HepG2 (cell line): ENCODE measurements around the gene CHD9. TPM values are rescaled to one million over a fixed set of nuclear protein-coding genes. Genes with fewer than 3 reads are reported as not detected.

Experiments
- ATAD3A ChIP-seq: sonication (generic); formaldehyde crosslinking; IDR thresholded peaks from 2 replicates; pipeline ENCODE4 v1.4.0; 2020; ENCODE audit warnings: missing genetic modification reagents
- ELF4 ChIP-seq: sonication (generic); formaldehyde crosslinking; IDR thresholded peaks from 2 replicates; pipeline ENCODE4 v1.5.0; 2020; ENCODE audit warnings: missing genetic modification reagents, mild to moderate bottlenecking, moderate library complexity, borderline replicate concordance
- HNRNPH1 ChIP-seq: fragments of 200-400 bp; formaldehyde crosslinking; optimal IDR thresholded peaks from 2 replicates; pipeline ENCODE3; 2017; ENCODE audit warnings: mild to moderate bottlenecking, low read depth, low read length
- JUNB ChIP-seq: sonication (generic); formaldehyde crosslinking; IDR thresholded peaks from 2 replicates; pipeline ENCODE4 v1.8.0; 2022; ENCODE audit warnings: missing genetic modification reagents, mild to moderate bottlenecking, borderline replicate concordance
- NFKB2 ChIP-seq: sonication (generic); formaldehyde crosslinking; IDR thresholded peaks from 2 replicates; pipeline ENCODE4 v1.4.0; 2020; ENCODE audit warnings: missing genetic modification reagents, borderline replicate concordance
- PHF5A ChIP-seq: IDR thresholded peaks from one replicate; pipeline ENCODE4 v1.6.1; 2018; ENCODE audit warnings: low read depth, missing genetic modification reagents; ENCODE audit not compliant: unreplicated experiment
- RFXAP ChIP-seq: sonication (generic); formaldehyde crosslinking; IDR thresholded peaks from 2 replicates; pipeline ENCODE4 v1.4.0; 2020; ENCODE audit warnings: missing genetic modification reagents, borderline replicate concordance
- SETDB1 ChIP-seq: sonication (generic); formaldehyde crosslinking; IDR thresholded peaks from 2 replicates; pipeline ENCODE4 v1.5.1; 2020; ENCODE audit warnings: missing genetic modification reagents, mild to moderate bottlenecking, borderline replicate concordance
- SP2 ChIP-seq: sonication (generic); formaldehyde crosslinking; IDR thresholded peaks from 2 replicates; pipeline ENCODE4 v1.5.1; 2020; ENCODE audit warnings: mild to moderate bottlenecking, missing genetic modification reagents
- ZMAT3 ChIP-seq: sonication (generic); formaldehyde crosslinking; conservative IDR thresholded peaks from 2 replicates; pipeline ENCODE4 v1.7.0; 2021; ENCODE audit warnings: missing genetic modification reagents
- ZNF232 ChIP-seq: sonication (generic); formaldehyde crosslinking; IDR thresholded peaks from 2 replicates; pipeline ENCODE4 v1.4.0; 2020; ENCODE audit warnings: missing genetic modification reagents, borderline replicate concordance
- ZNF235 ChIP-seq: sonication (generic); formaldehyde crosslinking; IDR thresholded peaks from 2 replicates; pipeline ENCODE4 v1.8.1; 2023; ENCODE audit warnings: mild to moderate bottlenecking, missing genetic modification reagents, borderline replicate concordance
- ZNF572 ChIP-seq: sonication (generic); formaldehyde crosslinking; IDR thresholded peaks from 2 replicates; pipeline ENCODE4 v1.5.1; 2020; ENCODE audit warnings: mild to moderate bottlenecking, missing genetic modification reagents
- ZNF672 ChIP-seq: sonication (generic); formaldehyde crosslinking; IDR thresholded peaks from 2 replicates; pipeline ENCODE4 v1.8.1; 2022; ENCODE audit warnings: missing genetic modification reagents
- polyA plus RNA-seq, 8 experiments: library from polyadenylated mRNA; depleted of rRNA in 3 of 8; stranded (reverse) in 7 of 8; unstranded in 1 of 8; fragments of >200 nt; fragmentation: Illumina TruSeq in 4 of 8; extraction: Trizol in 4 of 8; gene quantifications; 2 replicates each; pipeline versions ENCODE4 v1.2.1 to v1.2.3, GENCODE V29; 2011 to 2016; ENCODE audit warnings: low read depth in 4 of 8, missing spikeins in 1 of 8, mixed read lengths in 1 of 8; ENCODE audit not compliant: insufficient read depth in 1 of 8
- total RNA-seq, 5 experiments: library from RNA; depleted of rRNA; stranded (reverse); fragments of >200 nt; fragmentation: Illumina TruSeq; extraction: Trizol; gene quantifications; 2 replicates each; pipeline ENCODE4 v1.2.3, GENCODE V29; 2016; ENCODE audit warnings: low read depth in 1 of 5
- TF ChIP-seq, protein P1 (sequence below): sonication (generic); formaldehyde crosslinking; IDR thresholded peaks from 2 replicates; pipeline ENCODE4 v1.8.0; 2022; ENCODE audit warnings: mild to moderate bottlenecking, missing genetic modification reagents, moderate library complexity
- TF ChIP-seq, protein P2 (sequence below): sonication (generic); formaldehyde crosslinking; conservative IDR thresholded peaks from 2 replicates; pipeline ENCODE4 v1.8.0; 2022; ENCODE audit warnings: low read depth, missing genetic modification reagents
- TF ChIP-seq, protein P3 (sequence below): sonication (generic); formaldehyde crosslinking; IDR thresholded peaks from 2 replicates; pipeline ENCODE4 v1.5.0; 2020; ENCODE audit warnings: missing genetic modification reagents, mild to moderate bottlenecking, borderline replicate concordance

The CHD9 gene
- total and polyA plus RNA-seq, 2 of the 13 experiments (the other 11 are each of a cell fraction or from before 2014, with no cell fraction given), result 23.4 to 27.7 TPM

- TF ChIP-seq, protein P1, sequence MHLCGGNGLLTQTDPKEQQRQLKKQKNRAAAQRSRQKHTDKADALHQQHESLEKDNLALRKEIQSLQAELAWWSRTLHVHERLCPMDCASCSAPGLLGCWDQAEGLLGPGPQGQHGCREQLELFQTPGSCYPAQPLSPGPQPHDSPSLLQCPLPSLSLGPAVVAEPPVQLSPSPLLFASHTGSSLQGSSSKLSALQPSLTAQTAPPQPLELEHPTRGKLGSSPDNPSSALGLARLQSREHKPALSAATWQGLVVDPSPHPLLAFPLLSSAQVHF (CRISPR knock-in tag), result peak; percentile 48; the same call in 1 of the 2 replicates
- TF ChIP-seq SP2 (CRISPR knock-in tag), result peak; percentile 80
- peak; percentile 89; the same call in 1 of the 2 replicates for TF ChIP-seq NFKB2 (CRISPR knock-in tag)
- TF ChIP-seq, protein P2, sequence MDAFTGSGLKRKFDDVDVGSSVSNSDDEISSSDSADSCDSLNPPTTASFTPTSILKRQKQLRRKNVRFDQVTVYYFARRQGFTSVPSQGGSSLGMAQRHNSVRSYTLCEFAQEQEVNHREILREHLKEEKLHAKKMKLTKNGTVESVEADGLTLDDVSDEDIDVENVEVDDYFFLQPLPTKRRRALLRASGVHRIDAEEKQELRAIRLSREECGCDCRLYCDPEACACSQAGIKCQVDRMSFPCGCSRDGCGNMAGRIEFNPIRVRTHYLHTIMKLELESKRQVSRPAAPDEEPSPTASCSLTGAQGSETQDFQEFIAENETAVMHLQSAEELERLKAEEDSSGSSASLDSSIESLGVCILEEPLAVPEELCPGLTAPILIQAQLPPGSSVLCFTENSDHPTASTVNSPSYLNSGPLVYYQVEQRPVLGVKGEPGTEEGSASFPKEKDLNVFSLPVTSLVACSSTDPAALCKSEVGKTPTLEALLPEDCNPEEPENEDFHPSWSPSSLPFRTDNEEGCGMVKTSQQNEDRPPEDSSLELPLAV, result no peak
- TF ChIP-seq, protein P3, sequence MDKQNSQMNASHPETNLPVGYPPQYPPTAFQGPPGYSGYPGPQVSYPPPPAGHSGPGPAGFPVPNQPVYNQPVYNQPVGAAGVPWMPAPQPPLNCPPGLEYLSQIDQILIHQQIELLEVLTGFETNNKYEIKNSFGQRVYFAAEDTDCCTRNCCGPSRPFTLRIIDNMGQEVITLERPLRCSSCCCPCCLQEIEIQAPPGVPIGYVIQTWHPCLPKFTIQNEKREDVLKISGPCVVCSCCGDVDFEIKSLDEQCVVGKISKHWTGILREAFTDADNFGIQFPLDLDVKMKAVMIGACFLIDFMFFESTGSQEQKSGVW (CRISPR knock-in tag), result no peak
- TF ChIP-seq SETDB1, result no peak
- no peak for TF ChIP-seq ELF4 (CRISPR knock-in tag)
- peak; percentile 60; the same call in 1 of the 2 replicates for TF ChIP-seq RFXAP (CRISPR knock-in tag)
- TF ChIP-seq HNRNPH1, result no peak
- TF ChIP-seq ZMAT3 (CRISPR knock-in tag), result peak; percentile 11
- no peak; the same call in 1 of the 2 replicates for TF ChIP-seq JUNB (CRISPR knock-in tag)
- TF ChIP-seq ZNF572 (CRISPR knock-in tag), result 0 out of 2 replicates have a peak, but pooled peaks have one; percentile 87
- TF ChIP-seq ZNF672 (CRISPR knock-in tag), result no peak; the same call in 1 of the 2 replicates
- peak; percentile 83 for TF ChIP-seq PHF5A (CRISPR knock-in tag)
- no peak for TF ChIP-seq ATAD3A (CRISPR knock-in tag)
- TF ChIP-seq ZNF232 (CRISPR knock-in tag), result 0 out of 2 replicates have a peak, but pooled peaks have one; percentile 52
- peak; percentile 75; the same call in 1 of the 2 replicates for TF ChIP-seq ZNF235 (CRISPR knock-in tag)
Measured at GRCh38 chr16:53130159-53131049, 75.6 kb downstream of the CHD9 start (continued).
